NB4 (cell line): ENCODE data around the gene XIRP1.

Experiments used
- DNase-seq: peaks from one replicate; pipeline ENCODE4 v3.0.0; 2010; ENCODE audit warnings: low read depth
- H3K4me3 ChIP-seq: one replicate; pipeline ENCODE4 v1.5.1; 2011; ENCODE audit warnings: mild to moderate bottlenecking, low read depth, low read length, moderate library complexity
- CTCF ChIP-seq: IDR thresholded peaks from one replicate; pipeline ENCODE4 v1.5.1; 2012; ENCODE audit warnings: low read depth, low read length
- MAX ChIP-seq: IDR thresholded peaks from 2 replicates; pipeline ENCODE4 v1.6.1; 2011; ENCODE audit warnings: low read depth, low read length
- MYC ChIP-seq: IDR thresholded peaks from 2 replicates; pipeline ENCODE4 v1.6.1; 2011; ENCODE audit warnings: low read depth, low read length
- POLR2A ChIP-seq: IDR thresholded peaks from 2 replicates; pipeline ENCODE4 v1.6.1; 2011; ENCODE audit warnings: mild to moderate bottlenecking; ENCODE audit not compliant: insufficient read length; ENCODE audit errors: extremely low read depth

Gene XIRP1

GRCh38 chr3:39150148-39150802 lies 42.1 kb downstream of the XIRP1 start:
- no peak for DNase-seq
- TF ChIP-seq MYC (no peak), POLR2A (no peak), CTCF (no peak), MAX (no peak)
- no peak overlapping the region for H3K4me3 ChIP-seq

GRCh38 chr3:39149498-39150147 lies 42.8 kb downstream of the XIRP1 start:
- TF ChIP-seq MAX (no peak), CTCF (no peak), MYC (no peak), POLR2A (no peak)
- no peak overlapping the region for H3K4me3 ChIP-seq
- no peak for DNase-seq

GRCh38 chr3:39149059-39149455 lies 43.3 kb downstream of the XIRP1 start:
- DNase-seq: no peak
- TF ChIP-seq CTCF (no peak), MYC (no peak), POLR2A (no peak), MAX (no peak)

GRCh38 chr3:39148435-39149058 lies 43.8 kb downstream of the XIRP1 start:
- DNase-seq: peak; percentile 63

More at GRCh38 chr3:39149059-39149455, 43.3 kb downstream of the XIRP1 start:
- no peak overlapping the region for H3K4me3 ChIP-seq

GRCh38 chr3:39147711-39148434 lies 44.5 kb downstream of the XIRP1 start:
- TF ChIP-seq CTCF (no peak), POLR2A (no peak), MAX (0 out of 2 replicates have a peak, but pooled peaks have one; percentile 4)
- H3K4me3 ChIP-seq: peak overlapping the region; percentile 48
- DNase-seq: peak; percentile 74

More at GRCh38 chr3:39148435-39149058, 43.8 kb downstream of the XIRP1 start:
- peak overlapping the region; percentile 48 for H3K4me3 ChIP-seq
- TF ChIP-seq MAX (0 out of 2 replicates have a peak, but pooled peaks have one; percentile 1), CTCF (no peak), MYC (0 out of 2 replicates have a peak, but pooled peaks have one; percentile 18), POLR2A (no peak)
